Measurements from ENCODE around the gene DEDD2. TPM values are rescaled to one million over a fixed set of nuclear protein-coding genes. Genes with fewer than 3 reads are reported as not detected.

DEDD2 gene
- total RNA-seq, 1 experiment from 2014 or later: 32.7 TPM

- TF ChIP-seq EZH2phosphoT487 (IDR thresholded peaks at IDR 0.05; ENCODE audit: borderline replicate concordance) (no peak), ATF3 (IDR thresholded peaks at IDR 0.05) (no peak), POLR2A (IDR thresholded peaks at IDR 0.05; ENCODE audit: borderline replicate concordance, extremely low read depth, insufficient read depth, insufficient read length) (no peak), CEBPB (IDR thresholded peaks at IDR 0.05; ENCODE audit: low read depth) (no peak), YY1 (IDR thresholded peaks at IDR 0.05; ENCODE audit: extremely low read depth, insufficient replicate concordance, low read depth, low read length) (no peak), MAX (IDR thresholded peaks at IDR 0.05) (no peak)
- CTCF ChIA-PET: interaction anchor here (0.9 to 1.1 kb wide), 2 partner anchors 9 to 26 kb away, joined by 3 read pairs; no protein-coding TSS in a partner anchor
- Histone ChIP-seq H3K36me3 (ENCODE audit: control insufficient read depth in 1 of 2, insufficient read depth in 2 of 2, low read length in 2 of 2) (no peaks in the 10 kb centered on the region; a peak in 1 of 4 replicates), H3K9me3 (ENCODE audit: control insufficient read depth in 1 of 2, insufficient read depth in 1 of 2, low read depth in 1 of 2, low read length in 2 of 2) (no peaks in the 10 kb centered on the region), H3K9me2 (ENCODE audit: insufficient read depth) (no peaks in the 10 kb centered on the region), H3K27me3 (ENCODE audit: insufficient read depth, low read length) (no peaks in the 10 kb centered on the region), H2AFZ (ENCODE audit: low read depth, low read length, poor library complexity, severe bottlenecking) (no peak overlapping the region), H3K27ac (ENCODE audit: low read depth, low read length) (peak overlapping the region; percentile 37), H3K9ac (ENCODE audit: low read length) (peak overlapping the region; percentile 72), H3K4me3 (replicated peaks in 1 of 2; ENCODE audit: low read depth in 1 of 2, low read length in 2 of 2) (peak overlapping the region; percentile 52 to 94), H3K4me1 (ENCODE audit: control insufficient read depth in 1 of 2, insufficient read depth in 2 of 2, low read length in 2 of 2) (peaks cover 45 to 62% of the 10 kb centered on the region in 2 experiments), H3K79me2 (ENCODE audit: insufficient read depth, low read length) (peaks cover 34% of the 10 kb centered on the region), H4K20me1 (ENCODE audit: insufficient read depth) (no peaks in the 10 kb centered on the region), H3K4me2 (ENCODE audit: low read length) (peak overlapping the region; percentile 96)
- BruUV-seq (replicated peaks): TSS peak; percentile 85
- ATAC-seq: no peak
- POLR2A ChIA-PET: interaction anchor here (0.6 to 1.7 kb wide), 6 partner anchors 9 to 221 kb away, joined by 3 to 6 read pairs (median 3); no protein-coding TSS in a partner anchor
- RAD21 ChIA-PET (ENCODE audit: low non-redundant PET in 1 of 2, low total read pairs in 2 of 2, uncharacterized antibody in 2 of 2, unreplicated experiment in 2 of 2): no interaction called here
- DNase-seq (ENCODE audit: low read depth, low spot score): no peak
- intact Hi-C loops (cut with micrococcal nuclease): no loop called here
Observed at GRCh38 chr19:42255766-42256745, 38.6 kb upstream of the DEDD2 start.
